Gastroesophageal sphincter (tissue), 4 donors: ENCODE results near the gene APOH. TPM values are rescaled to one million over a fixed set of nuclear protein-coding genes. Genes with fewer than 3 reads are reported as not detected.
A peak's percentile ranks its signal among the peaks of the same experiment; 100 is the strongest.

ENCODE experiments used
- ATAC-seq: fragments of 150-250 bp; one replicate; pipeline ENCODE4 v1.9.1; 2016; ENCODE audit warnings: mild to moderate bottlenecking, moderate library complexity
- H3K27ac ChIP-seq, 4 donors: fragments of 200-600 bp; sonication (generic) in 3 of 4; 1 replicate in 3 of 4; 2 replicates in 1 of 4; pipeline ENCODE4 v1.5.1; 2016 to 2019
- H3K27me3 ChIP-seq: fragments of 200-600 bp; sonication (generic); one replicate; pipeline ENCODE4 v1.5.1; 2019
- H3K36me3 ChIP-seq, 2 donors: fragments of 200-600 bp; sonication (generic); one replicate each; pipeline ENCODE4 v1.5.1; 2019; ENCODE audit warnings: control low read depth in 1 of 2
- H3K4me1 ChIP-seq, 3 donors: fragments of 200-600 bp; sonication (generic); 1 replicate in 2 of 3; 2 replicates in 1 of 3; pipeline ENCODE4 v1.5.1; 2016 to 2019; ENCODE audit warnings: control low read depth in 2 of 3
- H3K4me3 ChIP-seq, 2 donors: fragments of 200-600 bp; sonication (generic); one replicate each; pipeline ENCODE4 v1.5.1; 2019; ENCODE audit warnings: mild to moderate bottlenecking in 1 of 2, moderate library complexity in 1 of 2
- H3K9me3 ChIP-seq, 3 donors: fragments of 200-600 bp; sonication (generic); one replicate each; pipeline ENCODE4 v1.5.1; 2017 to 2019; ENCODE audit warnings: control low read depth in 2 of 3
- CTCF ChIP-seq, 4 experiments: fragments of 200-600 bp in 2 of 4; fragments of 450-650 bp in 2 of 4; sonication (generic) in 1 of 4; IDR thresholded peaks; one replicate each; pipeline ENCODE4 v1.5.1; 2017 to 2019; ENCODE audit warnings: antibody characterized with exemption in 4 of 4, mild to moderate bottlenecking in 2 of 4, moderate library complexity in 2 of 4
- EP300 ChIP-seq: sonication (generic); formaldehyde crosslinking; IDR thresholded peaks from one replicate; pipeline ENCODE4 v1.6.1; 2017; ENCODE audit warnings: antibody characterized with exemption, mild to moderate bottlenecking
- POLR2A ChIP-seq, 2 donors: fragments of 450-650 bp; IDR thresholded peaks; one replicate each; pipeline ENCODE4 v1.6.1; 2017; ENCODE audit warnings: antibody characterized with exemption in 2 of 2, mild to moderate bottlenecking in 2 of 2, moderate library complexity in 1 of 2
- POLR2AphosphoS5 ChIP-seq: sonication (generic); formaldehyde crosslinking; IDR thresholded peaks from one replicate; pipeline ENCODE4 v1.6.1; 2017; ENCODE audit warnings: antibody characterized with exemption
- WGBS, 2 donors: methylation state at CpG; one replicate each; pipeline ENCODE4 v1.1.5; 2018; ENCODE audit warnings: low coverage in 1 of 2; 5-methylcytosine and 5-hydroxymethylcytosine counted together
- small RNA-seq, 4 donors: library from RNA; depleted of rRNA; stranded (forward); fragments of <200 nt; gene quantifications; one replicate each; pipeline ENCODE3, GENCODE V24; 2016
- total RNA-seq, 4 donors: library from RNA; depleted of rRNA; stranded (reverse); fragments of >200 nt; gene quantifications; one replicate each; pipeline ENCODE4 v1.1.0, GENCODE V29; 2016

Gene APOH
- total RNA-seq, 4 donors from 2014 or later: not detected

DNA sequence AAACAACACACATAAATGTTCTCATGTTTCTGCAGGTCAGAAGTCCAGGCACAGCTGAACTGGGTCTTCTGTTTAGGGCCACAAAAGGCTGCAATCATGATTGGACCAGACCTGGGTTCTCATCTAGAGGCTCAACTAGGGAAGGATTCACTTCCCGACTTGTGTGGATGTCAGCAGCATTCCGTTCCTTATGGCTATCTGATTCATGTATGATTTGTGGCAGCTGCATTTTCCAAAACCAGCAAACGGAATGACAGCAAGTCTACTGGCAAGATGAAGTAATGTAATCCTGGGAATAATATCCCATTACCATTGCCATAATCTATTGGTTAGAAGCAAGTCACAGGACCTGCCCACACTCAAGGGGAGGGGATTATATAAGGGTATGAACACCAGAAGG, 59.4 kb downstream of the APOH start:
- peaks cover 0 to 22% (median 3%) of the 10 kb centered on the region in 3 donors for H3K4me1 ChIP-seq
- no peak for ATAC-seq
- WGBS, 2 donors: 69 to 77% methylated on average over 3 of the region's 3 CpGs
- TF ChIP-seq POLR2AphosphoS5: no peak
- no peak for TF ChIP-seq POLR2A (IDR thresholded peaks at IDR 0.05)
- TF ChIP-seq CTCF (IDR thresholded peaks at IDR 0.05): no peak
- no peak for TF ChIP-seq EP300
- H3K9me3 ChIP-seq: no peaks in the 10 kb centered on the region
- no peak overlapping the region for H3K4me3 ChIP-seq
- H3K36me3 ChIP-seq: peaks cover 0 to 8% of the 10 kb centered on the region in 2 donors
- H3K27ac ChIP-seq: no peak overlapping the region
- no peaks in the 10 kb centered on the region for H3K27me3 ChIP-seq

DNA sequence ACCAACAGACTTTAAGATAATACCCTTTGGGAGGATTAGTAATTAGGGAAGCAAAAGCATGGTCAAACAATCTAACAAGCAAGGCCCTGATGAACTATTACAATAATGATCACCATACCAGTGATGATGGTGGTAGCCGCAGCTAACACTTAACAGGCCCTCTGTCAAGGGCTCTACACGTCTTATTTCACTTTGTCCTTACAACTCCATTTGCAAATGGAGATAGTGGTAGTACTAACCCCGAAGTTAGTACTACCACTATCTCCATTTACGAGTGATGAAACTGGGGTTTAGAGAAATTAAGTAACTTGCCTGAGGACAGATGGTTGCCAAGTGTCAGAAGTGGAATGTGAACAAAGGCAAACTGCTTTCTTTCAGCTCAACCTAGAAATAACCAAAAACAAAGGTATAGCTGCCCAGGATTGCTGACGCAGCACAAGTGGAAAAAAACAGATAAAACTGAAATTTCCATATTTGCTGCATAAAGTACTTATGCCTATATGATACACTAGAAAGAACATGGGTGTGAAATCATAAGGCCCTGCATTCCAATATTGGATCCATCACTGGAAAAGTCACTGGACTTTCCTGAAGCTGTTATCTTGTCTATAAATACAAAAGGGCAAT, 61.9 kb downstream of the APOH start:
- Histone ChIP-seq H3K27me3 (no peaks in the 10 kb centered on the region), H3K36me3 (peaks cover 0 to 8% of the 10 kb centered on the region in 2 donors), H3K4me3 (no peak overlapping the region), H3K4me1 (peaks cover 0 to 22% (median 3%) of the 10 kb centered on the region in 3 donors), H3K27ac (peak overlapping the region in 2 of 4 donors; percentile 28 to 49), H3K9me3 (no peaks in the 10 kb centered on the region)
- WGBS, 2 donors: 27 to 40% methylated on average over 5 of the region's 5 CpGs
- TF ChIP-seq POLR2A (IDR thresholded peaks at IDR 0.05) (no peak), POLR2AphosphoS5 (no peak), EP300 (no peak), CTCF (IDR thresholded peaks at IDR 0.05) (no peak)
- ATAC-seq: no peak

DNA sequence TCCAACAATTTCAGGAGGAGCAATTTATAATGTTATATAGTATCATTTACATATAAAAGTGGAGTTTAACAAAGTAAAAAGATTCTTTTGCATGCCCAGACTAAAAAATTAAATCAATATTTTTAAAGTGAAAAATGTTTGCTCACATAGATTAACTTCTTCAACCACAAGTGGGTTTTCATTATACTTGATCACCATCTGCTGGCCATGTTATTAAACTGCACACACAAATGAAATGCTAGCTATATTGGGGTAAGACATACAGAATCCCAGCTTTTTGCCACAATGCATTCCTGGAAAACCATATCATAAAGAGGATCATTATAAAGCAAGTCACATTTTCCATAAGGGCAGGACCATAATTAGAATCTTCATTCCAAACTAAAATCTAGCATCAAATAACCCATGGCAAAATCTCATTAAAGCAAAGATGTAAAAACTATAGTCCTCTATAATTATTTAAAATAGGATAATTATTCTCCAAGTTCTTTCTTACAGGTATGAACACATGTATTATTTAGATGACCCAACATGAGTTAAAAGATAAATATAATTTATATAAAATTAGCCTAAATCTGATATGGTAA, 63.6 kb downstream of the APOH start:
- Histone ChIP-seq H3K27ac (no peak overlapping the region), H3K27me3 (no peaks in the 10 kb centered on the region), H3K9me3 (no peaks in the 10 kb centered on the region), H3K4me1 (peaks cover 0 to 18% (median 3%) of the 10 kb centered on the region in 3 donors), H3K4me3 (no peak overlapping the region), H3K36me3 (peaks cover 0 to 8% of the 10 kb centered on the region in 2 donors)
- peak; percentile 41 for ATAC-seq
- TF ChIP-seq POLR2A (IDR thresholded peaks at IDR 0.05): no peak
- peak; percentile 54 to 83 (median 74) for TF ChIP-seq CTCF (IDR thresholded peaks at IDR 0.05)

Small RNAs within 50 kb of the gene (small RNA-seq; reads per million reads assigned to genes)
- 0 to 0.55 (median 0.17) reads per million in 4 donors for gene RNA5SP444

Other genes with a start within 250 kb of the APOH start
- 10 to 100 TPM; 21.9 to 38.2 (median 27.0) TPM for gene CEP112, start 37.3 kb downstream of the APOH start, total RNA-seq
- gene PRKCA, start 73.2 kb upstream of the APOH start, total RNA-seq: 10 to 100 TPM; 26.0 to 89.0 (median 32.8) TPM